Activated CD8-positive, alpha-beta T cell treated with anti-CD3 and anti-CD28 coated beads for 36 hours (primary cell): Measurements from ENCODE around the gene PPP1R14C. TPM values are rescaled to one million over a fixed set of nuclear protein-coding genes. Genes with fewer than 3 reads are reported as not detected.
"Not testable (repeated sequence)": the region's sequence is repeated elsewhere in the genome, so short reads cannot be mapped to it uniquely, and the experiment has no call there.

Experiments
- ATAC-seq: fragments of 200-7000 bp; cut with Tn5 transposase; one replicate; pipeline ENCODE4 v1.10.0; 2021; ENCODE audit warnings: mild to moderate bottlenecking, moderate library complexity
- CTCF ChIA-PET: fragments of 350-600 bp; sonication (Branson Sonifier 250); formaldehyde crosslinking; loops from one replicate; lab custom pipeline; 2021; ENCODE audit warnings: antibody characterized with exemption; lab: Charles Lee
- POLR2A ChIA-PET: fragments of 350-600 bp; sonication (Branson Sonifier 250); formaldehyde crosslinking; loops from one replicate; lab custom pipeline; 2021; ENCODE audit warnings: antibody characterized with exemption; lab: Charles Lee
- DNase-seq: peaks from one replicate; pipeline ENCODE4 v3.0.0-alpha.2; 2020
- H3K27ac Mint-ChIP-seq: one replicate; pipeline ENCODE4 v1.8.0; 2021; ENCODE audit warnings: mild to moderate bottlenecking, mixed read lengths
- H3K27me3 Mint-ChIP-seq: one replicate; pipeline ENCODE4 v1.8.0; 2021; ENCODE audit warnings: mixed read lengths
- H3K36me3 Mint-ChIP-seq: one replicate; pipeline ENCODE4 v1.8.0; 2021; ENCODE audit warnings: low read depth, mixed read lengths
- H3K4me1 Mint-ChIP-seq: one replicate; pipeline ENCODE4 v1.8.0; 2021; ENCODE audit warnings: low read depth, mixed read lengths
- H3K4me3 Mint-ChIP-seq: one replicate; pipeline ENCODE4 v1.8.0; 2021; ENCODE audit warnings: mild to moderate bottlenecking, moderate library complexity, mixed read lengths
- H3K9me3 Mint-ChIP-seq: one replicate; pipeline ENCODE4 v1.8.0; 2021; ENCODE audit warnings: mixed read lengths
- intact Hi-C: fragments of 100-400 bp; cut with micrococcal nuclease; formaldehyde crosslinking; loops from one replicate; pipeline ENCODE4 v1.10.0; 2022
- total RNA-seq, 2 experiments: library from RNA; stranded (reverse); gene quantifications; one replicate each; pipeline ENCODE4 v1.2.3, GENCODE V29; 2021
- TF ChIP-seq, protein P1 (sequence below): fragments of 200-600 bp; IDR thresholded peaks from one replicate; pipeline ENCODE4 v1.8.0; 2022; ENCODE audit warnings: antibody characterized with exemption, mild to moderate bottlenecking

Gene PPP1R14C
- total RNA-seq, 2 experiments from 2014 or later, result 0.65 to 0.86 TPM

DNA sequence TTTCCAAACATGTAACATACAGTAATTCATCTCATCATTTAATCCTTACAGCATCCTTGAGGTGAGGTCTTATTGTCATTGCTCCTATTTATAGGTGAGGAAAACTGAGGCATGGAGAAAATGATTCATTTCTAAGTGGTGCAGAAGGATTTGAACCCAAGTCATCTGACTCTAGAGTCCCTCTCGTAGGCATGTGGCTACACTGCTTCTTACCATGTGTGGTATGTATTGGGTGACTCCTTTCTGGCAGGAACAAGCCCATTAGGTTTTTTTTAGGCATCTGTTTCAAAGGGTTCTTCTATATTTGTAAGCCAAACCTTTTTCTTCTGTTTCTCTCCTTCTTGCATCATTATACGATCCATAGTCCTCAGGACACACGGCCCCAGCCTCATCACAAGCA is 94.8 kb downstream of the PPP1R14C start:
- POLR2A ChIA-PET, result no interaction called here

DNA sequence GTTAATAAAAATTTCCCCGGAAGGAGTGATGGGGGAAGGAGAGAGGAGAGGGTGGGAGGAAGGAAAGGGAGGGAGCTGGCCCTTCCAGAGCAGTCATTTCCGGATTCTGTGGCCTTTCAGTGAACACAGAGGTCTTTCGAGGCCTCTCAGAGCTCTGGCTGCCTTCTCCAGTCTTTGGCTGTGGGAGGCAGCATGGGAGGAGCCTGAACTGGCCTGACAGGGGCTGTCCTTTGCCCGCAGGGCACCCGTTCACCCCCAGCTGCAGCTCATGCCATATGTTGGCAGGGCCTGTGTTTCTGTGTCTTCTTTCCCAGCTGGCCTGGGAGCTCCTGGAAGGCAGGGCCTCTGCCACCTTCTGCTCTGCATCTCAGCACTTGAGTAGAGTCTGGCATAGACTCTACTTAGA is 95.5 kb downstream of the PPP1R14C start:
- Mint-ChIP-seq H3K4me1 (peaks cover 32% of the 10 kb centered on the region), H3K9me3 (peaks cover 1% of the 10 kb centered on the region), H3K4me3 (no peak overlapping the region), H3K27ac (no peak overlapping the region), H3K27me3 (peaks cover 24% of the 10 kb centered on the region), H3K36me3 (no peaks in the 10 kb centered on the region)
- intact Hi-C loops, result no loop called here
- ChIA-PET CTCF (no interaction called here), POLR2A (no interaction called here)
- TF ChIP-seq, protein P1, sequence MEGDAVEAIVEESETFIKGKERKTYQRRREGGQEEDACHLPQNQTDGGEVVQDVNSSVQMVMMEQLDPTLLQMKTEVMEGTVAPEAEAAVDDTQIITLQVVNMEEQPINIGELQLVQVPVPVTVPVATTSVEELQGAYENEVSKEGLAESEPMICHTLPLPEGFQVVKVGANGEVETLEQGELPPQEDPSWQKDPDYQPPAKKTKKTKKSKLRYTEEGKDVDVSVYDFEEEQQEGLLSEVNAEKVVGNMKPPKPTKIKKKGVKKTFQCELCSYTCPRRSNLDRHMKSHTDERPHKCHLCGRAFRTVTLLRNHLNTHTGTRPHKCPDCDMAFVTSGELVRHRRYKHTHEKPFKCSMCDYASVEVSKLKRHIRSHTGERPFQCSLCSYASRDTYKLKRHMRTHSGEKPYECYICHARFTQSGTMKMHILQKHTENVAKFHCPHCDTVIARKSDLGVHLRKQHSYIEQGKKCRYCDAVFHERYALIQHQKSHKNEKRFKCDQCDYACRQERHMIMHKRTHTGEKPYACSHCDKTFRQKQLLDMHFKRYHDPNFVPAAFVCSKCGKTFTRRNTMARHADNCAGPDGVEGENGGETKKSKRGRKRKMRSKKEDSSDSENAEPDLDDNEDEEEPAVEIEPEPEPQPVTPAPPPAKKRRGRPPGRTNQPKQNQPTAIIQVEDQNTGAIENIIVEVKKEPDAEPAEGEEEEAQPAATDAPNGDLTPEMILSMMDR, result no peak
- DNase-seq (no peak), ATAC-seq (no peak)

More for the DNA sequence above, 94.8 kb downstream of the PPP1R14C start:
- Mint-ChIP-seq H3K4me3 (no peak overlapping the region), H3K9me3 (peaks cover 7% of the 10 kb centered on the region), H3K27me3 (peaks cover 24% of the 10 kb centered on the region), H3K27ac (no peak overlapping the region), H3K36me3 (no peaks in the 10 kb centered on the region), H3K4me1 (peaks cover 37% of the 10 kb centered on the region)
- no peak for ATAC-seq
- intact Hi-C loops, result no loop called here
- TF ChIP-seq, protein P1, result no peak
- no peak for DNase-seq
- CTCF ChIA-PET, result no interaction called here

DNA sequence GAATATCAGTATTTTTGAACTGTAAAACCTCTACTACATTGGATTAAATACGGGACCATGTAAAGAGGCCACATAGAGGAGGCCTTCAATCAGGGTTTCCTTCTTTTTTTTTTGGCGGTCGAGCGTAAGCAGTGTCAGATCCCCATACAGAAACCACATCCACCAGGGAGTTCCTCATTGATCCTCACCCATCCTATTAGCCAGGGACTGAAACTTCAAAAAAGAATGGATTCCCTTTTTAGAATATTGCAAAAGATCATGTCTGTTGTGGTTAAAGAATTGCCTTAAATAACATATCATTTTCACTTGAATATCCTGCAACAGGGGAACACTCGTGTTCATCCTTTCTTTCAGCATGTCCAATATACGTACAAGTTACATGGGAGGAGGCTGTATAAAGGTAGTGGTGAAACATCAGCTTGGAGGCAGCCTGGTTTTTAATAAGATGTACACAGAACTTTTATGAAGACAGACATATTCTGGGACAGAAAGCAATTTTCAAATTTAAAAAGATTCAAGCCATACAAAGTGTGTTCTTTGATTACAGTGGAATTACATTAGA is 96.1 kb downstream of the PPP1R14C start:
- POLR2A ChIA-PET, result interaction anchor here (1.0 kb wide), 1 partner anchor 13 kb away, joined by 3 read pairs; no protein-coding TSS in a partner anchor
- CTCF ChIA-PET, result no interaction called here
- Mint-ChIP-seq H3K27ac (no peak overlapping the region), H3K4me1 (peaks cover 32% of the 10 kb centered on the region), H3K4me3 (no peak overlapping the region), H3K27me3 (peaks cover 26% of the 10 kb centered on the region), H3K9me3 (peaks cover 1% of the 10 kb centered on the region), H3K36me3 (no peaks in the 10 kb centered on the region)
- DNase-seq, result no peak
- intact Hi-C loops, result no loop called here
- TF ChIP-seq, protein P1, result no peak
- no peak for ATAC-seq

DNA sequence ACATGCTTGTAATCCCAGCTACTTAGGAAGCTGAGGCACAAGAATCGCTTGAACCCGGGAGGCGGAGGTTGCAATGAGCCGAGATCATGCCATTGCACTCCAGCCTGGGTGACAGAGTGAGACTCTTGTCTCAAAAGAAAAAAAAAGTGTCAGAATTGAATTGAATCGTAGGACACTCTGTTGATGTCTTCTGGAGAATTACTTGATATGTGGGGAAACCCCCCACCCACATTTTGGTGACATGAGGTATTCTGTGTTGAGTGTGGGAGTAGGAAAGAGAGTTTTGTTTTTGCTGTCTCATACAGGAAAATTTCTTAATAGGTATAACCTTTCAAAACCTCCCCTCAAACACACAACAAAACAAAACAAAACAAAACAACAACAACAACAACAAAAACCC is 98.9 kb downstream of the PPP1R14C start:
- intact Hi-C loops, H3K4me3 Mint-ChIP-seq, POLR2A ChIA-PET, H3K36me3 Mint-ChIP-seq, H3K27ac Mint-ChIP-seq, H3K9me3 Mint-ChIP-seq: not testable (repeated sequence)
- CTCF ChIA-PET, result interaction anchor here (1.2 kb wide), 1 partner anchor 9 kb away, joined by 3 read pairs; no protein-coding TSS in a partner anchor
- Mint-ChIP-seq H3K4me1 (peaks cover 22% of the 10 kb centered on the region), H3K27me3 (peaks cover 23% of the 10 kb centered on the region)
- peak; percentile 88 for ATAC-seq
- DNase-seq, result peak; percentile 86

DNA sequence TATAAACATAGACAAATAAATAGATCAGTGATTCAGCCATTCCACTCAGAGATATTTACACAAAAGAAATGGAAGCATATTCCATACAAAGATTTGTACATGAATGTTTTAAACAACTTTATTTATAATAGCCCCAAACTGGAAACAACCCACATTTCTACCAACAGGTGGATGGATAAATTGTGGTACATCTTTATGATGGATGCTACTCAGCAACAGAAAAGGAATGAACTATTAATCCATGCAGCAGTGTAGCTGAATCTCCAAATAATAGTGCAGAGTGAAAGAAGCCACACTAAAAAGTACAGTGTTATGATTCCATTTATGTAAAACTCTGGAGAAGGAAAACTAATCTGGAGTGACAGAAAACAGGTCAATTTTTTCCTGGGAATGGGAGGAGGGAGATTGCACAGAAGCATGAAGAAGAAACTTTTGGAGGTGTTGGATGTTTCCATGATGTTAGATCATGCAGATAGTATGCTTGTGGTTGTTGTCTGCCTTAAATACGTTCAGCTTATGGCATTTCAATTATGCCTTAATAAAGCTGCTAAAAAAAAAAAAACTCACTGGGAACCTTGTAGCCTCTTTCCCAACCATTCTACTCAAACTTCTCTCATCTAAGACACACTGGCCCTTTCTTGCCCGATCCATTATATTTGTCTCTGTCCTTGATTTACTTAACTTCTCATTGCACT is 100.9 kb downstream of the PPP1R14C start:
- DNase-seq (no peak), ATAC-seq (no peak)
- CTCF ChIA-PET, result interaction anchor here (1.2 to 1.3 kb wide), 2 partner anchors 13 to 163 kb away, joined by 3 read pairs; no protein-coding TSS in a partner anchor
- peaks cover 20% of the 10 kb centered on the region for H3K27me3 Mint-ChIP-seq
- peaks cover 11% of the 10 kb centered on the region for H3K9me3 Mint-ChIP-seq
- peaks cover 21% of the 10 kb centered on the region for H3K4me1 Mint-ChIP-seq
- TF ChIP-seq, protein P1, result no peak
- intact Hi-C loops, result no loop called here
- POLR2A ChIA-PET, result no interaction called here
- no peaks in the 10 kb centered on the region for H3K36me3 Mint-ChIP-seq
- H3K27ac Mint-ChIP-seq, result no peak overlapping the region
- H3K4me3 Mint-ChIP-seq, result no peak overlapping the region
